ENCODE results near the gene PDP2.

Gene PDP2

GRCh38 chr16:66913081-66913480, 32.8 kb downstream of the PDP2 start:
- TF ChIP-seq EZH2phosphoT487 (IDR thresholded peaks at IDR 0.05; ENCODE audit: low read depth) (no peak), CTCF (IDR thresholded peaks at IDR 0.05; ENCODE audit: low read depth, low read length) (no peak)
- Histone ChIP-seq H3K9me3 (ENCODE audit: insufficient read depth, low read length) (no peaks in the 10 kb centered on the region), H3K36me3 (replicated peaks; ENCODE audit: low read depth, low read length) (no peaks in the 10 kb centered on the region), H4K20me1 (ENCODE audit: insufficient read depth, low read length) (no peaks in the 10 kb centered on the region), H3K4me1 (ENCODE audit: low read length) (no peaks in the 10 kb centered on the region), H3K4me2 (ENCODE audit: low read length) (no peak overlapping the region), H2AFZ (ENCODE audit: low read depth, low read length) (no peak overlapping the region), H3K27ac (ENCODE audit: low read length) (no peak overlapping the region), H3K79me2 (ENCODE audit: low read length) (no peaks in the 10 kb centered on the region), H3K27me3 (ENCODE audit: low read depth, low read length) (0 out of 2 replicates have a peak, but pooled peaks cover 8% of the 10 kb centered on the region), H3K9ac (ENCODE audit: low read length) (no peak overlapping the region), H3K4me3 (ENCODE audit: low read length) (no peak overlapping the region)

GRCh38 chr16:66913711-66914110, 33.4 kb downstream of the PDP2 start:
- H3K4me1 ChIP-seq (ENCODE audit: low read length) = no peaks in the 10 kb centered on the region
- H3K4me2 ChIP-seq (ENCODE audit: low read length) = no peak overlapping the region
- no peak overlapping the region for H2AFZ ChIP-seq (ENCODE audit: low read depth, low read length)
- H3K27ac ChIP-seq (ENCODE audit: low read length) = no peak overlapping the region
- TF ChIP-seq CTCF (IDR thresholded peaks at IDR 0.05; ENCODE audit: low read depth, low read length) (no peak), EZH2phosphoT487 (IDR thresholded peaks at IDR 0.05; ENCODE audit: low read depth) (no peak)
- no peaks in the 10 kb centered on the region for H4K20me1 ChIP-seq (ENCODE audit: insufficient read depth, low read length)
- H3K4me3 ChIP-seq (ENCODE audit: low read length) = no peak overlapping the region
- 0 out of 2 replicates have a peak, but pooled peaks cover 8% of the 10 kb centered on the region for H3K27me3 ChIP-seq (ENCODE audit: low read depth, low read length)
- H3K36me3 ChIP-seq (replicated peaks; ENCODE audit: low read depth, low read length) = no peaks in the 10 kb centered on the region
- no peak overlapping the region for H3K9ac ChIP-seq (ENCODE audit: low read length)
- H3K9me3 ChIP-seq (ENCODE audit: insufficient read depth, low read length) = no peaks in the 10 kb centered on the region
- no peaks in the 10 kb centered on the region for H3K79me2 ChIP-seq (ENCODE audit: low read length)

GRCh38 chr16:66914541-66914940, 34.2 kb downstream of the PDP2 start:
- TF ChIP-seq CTCF (IDR thresholded peaks at IDR 0.05; ENCODE audit: low read depth, low read length) = no peak
- TF ChIP-seq EZH2phosphoT487 (IDR thresholded peaks at IDR 0.05; ENCODE audit: low read depth) = no peak
- Histone ChIP-seq H3K27me3 (ENCODE audit: low read depth, low read length) (0 out of 2 replicates have a peak, but pooled peaks cover 8% of the 10 kb centered on the region), H3K9me3 (ENCODE audit: insufficient read depth, low read length) (no peaks in the 10 kb centered on the region)

GRCh38 chr16:66915041-66915440, 34.7 kb downstream of the PDP2 start:
- no peak overlapping the region for H3K9ac ChIP-seq (ENCODE audit: low read length)
- no peak overlapping the region for H2AFZ ChIP-seq (ENCODE audit: low read depth, low read length)
- H3K27me3 ChIP-seq (ENCODE audit: low read depth, low read length) = 0 out of 2 replicates have a peak, but pooled peaks cover 8% of the 10 kb centered on the region
- 0 out of 2 replicates have a peak, but pooled peaks cover 3% of the 10 kb centered on the region for H3K4me1 ChIP-seq (ENCODE audit: low read length)
- no peak overlapping the region for H3K27ac ChIP-seq (ENCODE audit: low read length)
- no peak overlapping the region for H3K4me2 ChIP-seq (ENCODE audit: low read length)
- no peaks in the 10 kb centered on the region for H3K36me3 ChIP-seq (replicated peaks; ENCODE audit: low read depth, low read length)
- no peaks in the 10 kb centered on the region for H4K20me1 ChIP-seq (ENCODE audit: insufficient read depth, low read length)
- no peak overlapping the region for H3K4me3 ChIP-seq (ENCODE audit: low read length)
- no peaks in the 10 kb centered on the region for H3K79me2 ChIP-seq (ENCODE audit: low read length)
- TF ChIP-seq EZH2phosphoT487 (IDR thresholded peaks at IDR 0.05; ENCODE audit: low read depth) = no peak
- TF ChIP-seq CTCF (IDR thresholded peaks at IDR 0.05; ENCODE audit: low read depth, low read length) = no peak
- no peaks in the 10 kb centered on the region for H3K9me3 ChIP-seq (ENCODE audit: insufficient read depth, low read length)

More at GRCh38 chr16:66914541-66914940, 34.2 kb downstream of the PDP2 start:
- no peak overlapping the region for H3K4me3 ChIP-seq (ENCODE audit: low read length)
- no peaks in the 10 kb centered on the region for H3K36me3 ChIP-seq (replicated peaks; ENCODE audit: low read depth, low read length)
- H3K27ac ChIP-seq (ENCODE audit: low read length) = no peak overlapping the region
- H3K4me1 ChIP-seq (ENCODE audit: low read length) = 0 out of 2 replicates have a peak, but pooled peaks cover 2% of the 10 kb centered on the region
- no peak overlapping the region for H3K4me2 ChIP-seq (ENCODE audit: low read length)
- no peaks in the 10 kb centered on the region for H4K20me1 ChIP-seq (ENCODE audit: insufficient read depth, low read length)
- no peaks in the 10 kb centered on the region for H3K79me2 ChIP-seq (ENCODE audit: low read length)
- H3K9ac ChIP-seq (ENCODE audit: low read length) = no peak overlapping the region
- no peak overlapping the region for H2AFZ ChIP-seq (ENCODE audit: low read depth, low read length)
